ENCODE measurements around the gene PTPRN2.

Gene PTPRN2

DNA sequence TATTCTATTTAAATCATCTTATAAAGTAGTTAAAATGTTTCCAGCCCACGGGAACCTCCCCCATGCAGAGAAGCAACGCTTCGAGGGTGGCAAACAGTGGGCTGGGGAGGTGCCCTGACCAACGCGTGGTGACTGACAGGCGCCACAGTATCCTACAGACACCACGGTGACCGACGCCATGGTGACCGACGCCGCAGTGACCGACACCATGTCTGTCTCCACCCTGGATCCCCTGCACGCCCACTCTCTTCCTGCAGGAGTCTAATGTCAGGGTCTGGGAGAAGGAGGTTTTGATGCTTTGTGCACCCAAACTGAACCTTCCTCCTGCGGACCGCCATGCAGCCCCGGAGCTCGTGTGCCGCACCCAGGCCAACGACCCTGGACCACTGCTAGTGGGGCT is 464.4 kb downstream of the PTPRN2 start:
- TF ChIP-seq, protein P1, sequence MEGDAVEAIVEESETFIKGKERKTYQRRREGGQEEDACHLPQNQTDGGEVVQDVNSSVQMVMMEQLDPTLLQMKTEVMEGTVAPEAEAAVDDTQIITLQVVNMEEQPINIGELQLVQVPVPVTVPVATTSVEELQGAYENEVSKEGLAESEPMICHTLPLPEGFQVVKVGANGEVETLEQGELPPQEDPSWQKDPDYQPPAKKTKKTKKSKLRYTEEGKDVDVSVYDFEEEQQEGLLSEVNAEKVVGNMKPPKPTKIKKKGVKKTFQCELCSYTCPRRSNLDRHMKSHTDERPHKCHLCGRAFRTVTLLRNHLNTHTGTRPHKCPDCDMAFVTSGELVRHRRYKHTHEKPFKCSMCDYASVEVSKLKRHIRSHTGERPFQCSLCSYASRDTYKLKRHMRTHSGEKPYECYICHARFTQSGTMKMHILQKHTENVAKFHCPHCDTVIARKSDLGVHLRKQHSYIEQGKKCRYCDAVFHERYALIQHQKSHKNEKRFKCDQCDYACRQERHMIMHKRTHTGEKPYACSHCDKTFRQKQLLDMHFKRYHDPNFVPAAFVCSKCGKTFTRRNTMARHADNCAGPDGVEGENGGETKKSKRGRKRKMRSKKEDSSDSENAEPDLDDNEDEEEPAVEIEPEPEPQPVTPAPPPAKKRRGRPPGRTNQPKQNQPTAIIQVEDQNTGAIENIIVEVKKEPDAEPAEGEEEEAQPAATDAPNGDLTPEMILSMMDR (IDR thresholded peaks at IDR 0.05) = no peak

DNA sequence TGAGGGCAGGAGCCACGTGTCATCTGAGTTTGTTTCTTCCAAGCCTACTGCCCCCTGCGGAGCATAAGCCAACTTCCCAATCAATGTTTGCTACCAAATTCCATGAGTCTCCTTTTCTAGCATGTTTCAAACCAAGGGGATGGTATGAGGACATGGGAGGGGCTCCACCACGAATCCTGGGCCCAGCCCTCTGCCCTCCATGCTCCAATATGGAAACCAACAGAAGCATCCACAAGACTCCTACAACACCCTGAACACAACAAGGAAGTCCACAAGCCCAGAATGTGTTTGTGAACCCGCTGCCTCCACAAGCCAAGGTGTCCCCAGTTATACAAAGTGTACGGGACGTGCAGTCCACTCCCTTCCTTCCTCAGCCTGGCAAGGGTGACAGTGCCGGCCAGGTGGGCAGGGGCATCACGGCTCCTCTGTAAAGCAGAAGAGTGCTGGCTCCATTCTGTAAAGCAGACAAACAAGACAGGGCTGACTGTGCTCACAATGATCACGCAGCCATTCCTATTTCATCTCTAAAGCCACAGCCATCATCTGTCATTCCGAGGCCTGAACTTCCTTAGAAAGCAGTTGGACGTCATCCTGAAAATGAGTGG is 466.1 kb downstream of the PTPRN2 start:
- H3K4me1 ChIP-seq = no peaks in the 10 kb centered on the region
- no peaks in the 10 kb centered on the region for H3K9me3 ChIP-seq (ENCODE audit: control insufficient read depth, low read length)
- no peak overlapping the region for H2AFZ ChIP-seq
- TF ChIP-seq, protein P1 (IDR thresholded peaks at IDR 0.05) = no peak
- H3K27ac ChIP-seq = no peak overlapping the region
- no peak overlapping the region for H3K4me2 ChIP-seq (ENCODE audit: low read length)
- no peaks in the 10 kb centered on the region for H3K36me3 ChIP-seq (ENCODE audit: control insufficient read depth, insufficient read depth, low read length)
- no peak overlapping the region for H3K9ac ChIP-seq
- H3K27me3 ChIP-seq (ENCODE audit: control insufficient read depth, insufficient read depth, low read length) = no peaks in the 10 kb centered on the region
- H3K79me2 ChIP-seq = no peaks in the 10 kb centered on the region
- H3K4me3 ChIP-seq (ENCODE audit: low read depth, low read length) = no peak overlapping the region

More for the DNA sequence above, 464.4 kb downstream of the PTPRN2 start:
- Histone ChIP-seq H3K79me2 (no peaks in the 10 kb centered on the region), H3K4me3 (ENCODE audit: low read depth, low read length) (no peak overlapping the region), H3K9me3 (ENCODE audit: control insufficient read depth, low read length) (no peaks in the 10 kb centered on the region), H2AFZ (no peak overlapping the region), H3K36me3 (ENCODE audit: control insufficient read depth, insufficient read depth, low read length) (no peaks in the 10 kb centered on the region), H3K9ac (no peak overlapping the region), H3K4me1 (no peaks in the 10 kb centered on the region), H3K4me2 (ENCODE audit: low read length) (no peak overlapping the region), H3K27me3 (ENCODE audit: control insufficient read depth, insufficient read depth, low read length) (no peaks in the 10 kb centered on the region), H3K27ac (no peak overlapping the region)

DNA sequence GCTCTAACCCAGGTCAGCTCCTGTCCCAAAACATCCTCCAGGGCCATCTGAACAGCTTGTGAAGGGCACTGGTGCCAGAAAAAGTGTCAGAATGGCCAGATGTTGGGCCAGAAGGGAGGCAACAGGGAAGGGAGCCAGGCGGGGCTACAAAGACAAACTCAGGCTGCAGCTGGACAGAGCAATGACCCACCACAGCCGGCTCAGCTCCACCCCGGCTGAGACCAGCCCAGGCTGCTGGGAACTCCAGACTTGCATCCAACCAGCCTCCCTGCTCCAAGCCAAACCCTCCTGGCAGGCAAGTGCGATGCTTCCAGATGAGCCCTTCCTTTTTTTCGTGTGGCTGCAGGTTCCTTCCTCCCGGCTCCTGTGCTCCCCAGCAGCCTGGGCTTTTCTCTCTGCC is 466.9 kb downstream of the PTPRN2 start:
- Histone ChIP-seq H3K4me2 (ENCODE audit: low read length) (no peak overlapping the region), H3K27ac (no peak overlapping the region), H3K9ac (no peak overlapping the region), H3K27me3 (ENCODE audit: control insufficient read depth, insufficient read depth, low read length) (no peaks in the 10 kb centered on the region), H3K9me3 (ENCODE audit: control insufficient read depth, low read length) (no peaks in the 10 kb centered on the region), H3K79me2 (no peaks in the 10 kb centered on the region), H3K4me3 (ENCODE audit: low read depth, low read length) (no peak overlapping the region), H2AFZ (no peak overlapping the region), H3K36me3 (ENCODE audit: control insufficient read depth, insufficient read depth, low read length) (no peaks in the 10 kb centered on the region), H3K4me1 (no peaks in the 10 kb centered on the region)
- TF ChIP-seq, protein P1 (IDR thresholded peaks at IDR 0.05) = no peak

DNA sequence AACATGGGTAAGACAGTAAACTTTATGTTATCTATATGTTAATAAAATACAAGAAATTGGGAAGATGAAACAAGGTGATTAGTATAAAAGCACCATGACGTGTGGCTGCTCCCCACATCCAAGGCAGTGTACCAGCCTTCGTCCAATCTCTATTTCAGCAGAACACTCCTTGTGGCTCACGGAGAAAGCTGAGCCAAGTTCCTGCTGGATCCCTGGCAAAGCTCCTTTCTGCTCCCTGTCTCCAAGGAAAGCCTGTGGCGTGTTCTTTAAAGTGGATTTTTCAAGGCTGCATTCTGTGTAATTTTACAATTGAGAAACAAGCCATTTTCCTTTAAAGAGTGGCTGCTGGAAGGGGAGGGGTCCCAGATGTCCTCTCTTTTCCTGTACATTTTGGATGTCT is 467.3 kb downstream of the PTPRN2 start:
- H3K4me1 ChIP-seq = no peaks in the 10 kb centered on the region
- H3K4me2 ChIP-seq (ENCODE audit: low read length) = no peak overlapping the region
- H3K36me3 ChIP-seq (ENCODE audit: control insufficient read depth, insufficient read depth, low read length) = no peaks in the 10 kb centered on the region
- H3K27ac ChIP-seq = no peak overlapping the region
- no peaks in the 10 kb centered on the region for H3K9me3 ChIP-seq (ENCODE audit: control insufficient read depth, low read length)
- no peaks in the 10 kb centered on the region for H3K27me3 ChIP-seq (ENCODE audit: control insufficient read depth, insufficient read depth, low read length)
- TF ChIP-seq, protein P1 (IDR thresholded peaks at IDR 0.05) = no peak
- no peak overlapping the region for H2AFZ ChIP-seq
- no peaks in the 10 kb centered on the region for H3K79me2 ChIP-seq
- no peak overlapping the region for H3K4me3 ChIP-seq (ENCODE audit: low read depth, low read length)
- no peak overlapping the region for H3K9ac ChIP-seq

All from parathyroid adenoma (tissue), 2 donors.